ENCODE measurements around the gene CALY. TPM values are rescaled to one million over a fixed set of nuclear protein-coding genes. Genes with fewer than 3 reads are reported as not detected.

The CALY gene
- total RNA-seq, 1 experiment from 2014 or later: 1.9 TPM

DNA sequence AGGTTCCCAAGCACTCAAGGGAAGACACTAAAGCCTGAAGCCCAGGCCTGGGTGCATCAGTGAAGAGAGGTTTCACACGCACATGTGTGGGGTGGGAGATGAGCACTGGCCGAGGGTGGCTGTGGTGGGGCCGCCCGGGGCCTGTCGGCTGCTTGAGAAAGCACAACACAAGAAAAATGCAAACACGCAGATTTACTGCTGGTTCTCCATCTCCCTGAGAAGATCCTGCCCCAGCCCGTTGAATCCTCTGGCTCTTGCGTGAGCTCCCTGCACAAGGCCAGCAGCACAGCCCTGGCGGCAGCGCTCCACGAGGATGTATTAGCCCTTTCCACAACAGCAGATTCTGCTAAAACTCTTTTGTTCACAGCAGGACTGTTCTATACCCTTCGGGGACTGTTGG, 21.8 kb downstream of the CALY start:
- H3K9me3 ChIP-seq (ENCODE audit: control insufficient read depth, insufficient read depth, low read depth, low read length): no peaks in the 10 kb centered on the region
- in situ Hi-C loops (cut with HindIII; ENCODE audit: low pct_unique_long_range_greater_than_20kb, low sequenced_read_pairs): no loop called here
- H3K4me3 ChIP-seq (ENCODE audit: low read depth in 2 of 2, low read length in 2 of 2): no peak overlapping the region
- TF ChIP-seq TCF7L2 (IDR thresholded peaks at IDR 0.05; ENCODE audit: low read depth, low read length) (no peak), SIN3A (IDR thresholded peaks at IDR 0.05; ENCODE audit: borderline replicate concordance, insufficient read depth, low read depth, low read length) (no peak), POLR2AphosphoS5 (IDR thresholded peaks at IDR 0.05; ENCODE audit: low read depth, low read length) (no peak)
- TF ChIP-seq, protein P1, sequence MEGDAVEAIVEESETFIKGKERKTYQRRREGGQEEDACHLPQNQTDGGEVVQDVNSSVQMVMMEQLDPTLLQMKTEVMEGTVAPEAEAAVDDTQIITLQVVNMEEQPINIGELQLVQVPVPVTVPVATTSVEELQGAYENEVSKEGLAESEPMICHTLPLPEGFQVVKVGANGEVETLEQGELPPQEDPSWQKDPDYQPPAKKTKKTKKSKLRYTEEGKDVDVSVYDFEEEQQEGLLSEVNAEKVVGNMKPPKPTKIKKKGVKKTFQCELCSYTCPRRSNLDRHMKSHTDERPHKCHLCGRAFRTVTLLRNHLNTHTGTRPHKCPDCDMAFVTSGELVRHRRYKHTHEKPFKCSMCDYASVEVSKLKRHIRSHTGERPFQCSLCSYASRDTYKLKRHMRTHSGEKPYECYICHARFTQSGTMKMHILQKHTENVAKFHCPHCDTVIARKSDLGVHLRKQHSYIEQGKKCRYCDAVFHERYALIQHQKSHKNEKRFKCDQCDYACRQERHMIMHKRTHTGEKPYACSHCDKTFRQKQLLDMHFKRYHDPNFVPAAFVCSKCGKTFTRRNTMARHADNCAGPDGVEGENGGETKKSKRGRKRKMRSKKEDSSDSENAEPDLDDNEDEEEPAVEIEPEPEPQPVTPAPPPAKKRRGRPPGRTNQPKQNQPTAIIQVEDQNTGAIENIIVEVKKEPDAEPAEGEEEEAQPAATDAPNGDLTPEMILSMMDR (IDR thresholded peaks at IDR 0.05): no peak
- TF ChIP-seq, protein P2, sequence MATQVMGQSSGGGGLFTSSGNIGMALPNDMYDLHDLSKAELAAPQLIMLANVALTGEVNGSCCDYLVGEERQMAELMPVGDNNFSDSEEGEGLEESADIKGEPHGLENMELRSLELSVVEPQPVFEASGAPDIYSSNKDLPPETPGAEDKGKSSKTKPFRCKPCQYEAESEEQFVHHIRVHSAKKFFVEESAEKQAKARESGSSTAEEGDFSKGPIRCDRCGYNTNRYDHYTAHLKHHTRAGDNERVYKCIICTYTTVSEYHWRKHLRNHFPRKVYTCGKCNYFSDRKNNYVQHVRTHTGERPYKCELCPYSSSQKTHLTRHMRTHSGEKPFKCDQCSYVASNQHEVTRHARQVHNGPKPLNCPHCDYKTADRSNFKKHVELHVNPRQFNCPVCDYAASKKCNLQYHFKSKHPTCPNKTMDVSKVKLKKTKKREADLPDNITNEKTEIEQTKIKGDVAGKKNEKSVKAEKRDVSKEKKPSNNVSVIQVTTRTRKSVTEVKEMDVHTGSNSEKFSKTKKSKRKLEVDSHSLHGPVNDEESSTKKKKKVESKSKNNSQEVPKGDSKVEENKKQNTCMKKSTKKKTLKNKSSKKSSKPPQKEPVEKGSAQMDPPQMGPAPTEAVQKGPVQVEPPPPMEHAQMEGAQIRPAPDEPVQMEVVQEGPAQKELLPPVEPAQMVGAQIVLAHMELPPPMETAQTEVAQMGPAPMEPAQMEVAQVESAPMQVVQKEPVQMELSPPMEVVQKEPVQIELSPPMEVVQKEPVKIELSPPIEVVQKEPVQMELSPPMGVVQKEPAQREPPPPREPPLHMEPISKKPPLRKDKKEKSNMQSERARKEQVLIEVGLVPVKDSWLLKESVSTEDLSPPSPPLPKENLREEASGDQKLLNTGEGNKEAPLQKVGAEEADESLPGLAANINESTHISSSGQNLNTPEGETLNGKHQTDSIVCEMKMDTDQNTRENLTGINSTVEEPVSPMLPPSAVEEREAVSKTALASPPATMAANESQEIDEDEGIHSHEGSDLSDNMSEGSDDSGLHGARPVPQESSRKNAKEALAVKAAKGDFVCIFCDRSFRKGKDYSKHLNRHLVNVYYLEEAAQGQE (IDR thresholded peaks at IDR 0.05; ENCODE audit: insufficient read depth in 1 of 2, low read depth in 2 of 2, low read length in 1 of 2): no peak
- ATAC-seq (no peak), DNase-seq (ENCODE audit: low read depth, low spot score) (no peak)
- H3K36me3 ChIP-seq (ENCODE audit: control insufficient read depth, insufficient read depth, low read length): no peaks in the 10 kb centered on the region
- no peaks in the 10 kb centered on the region for H3K27me3 ChIP-seq (ENCODE audit: control insufficient read depth, insufficient read depth, low read length)
- intact Hi-C loops (cut with micrococcal nuclease; ENCODE audit: unreplicated experiment): no loop called here
- ChIA-PET CTCF (no interaction called here), POLR2A (no interaction called here)
- no TSS peak for BruUV-seq (replicated peaks)
- H3K4me1 ChIP-seq (ENCODE audit: control insufficient read depth, insufficient read depth, low read length): no peaks in the 10 kb centered on the region
- H3K27ac ChIP-seq (ENCODE audit: low read length): no peak overlapping the region

DNA sequence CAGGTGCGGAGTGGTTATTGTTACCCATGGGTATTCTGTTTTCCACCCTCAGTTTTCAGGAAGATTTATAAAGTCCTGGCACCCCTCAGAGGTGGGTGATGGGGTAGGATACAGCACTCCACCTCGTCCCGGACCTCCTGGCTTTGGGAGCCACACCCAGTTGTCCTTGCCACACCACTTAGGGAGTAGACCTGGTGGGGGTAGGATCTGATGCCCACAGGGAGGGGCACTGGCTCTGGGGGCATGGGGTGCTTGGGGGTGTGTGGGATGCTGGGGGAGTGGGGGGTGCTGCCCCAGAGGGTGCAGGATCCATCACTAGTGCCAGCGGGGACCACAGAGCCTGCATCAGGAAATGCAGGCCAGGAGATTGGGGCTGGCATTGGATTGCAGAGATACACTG, 23.5 kb downstream of the CALY start:
- no peak overlapping the region for H3K27ac ChIP-seq (ENCODE audit: low read length)
- H3K36me3 ChIP-seq (ENCODE audit: control insufficient read depth, insufficient read depth, low read length): peaks cover 1% of the 10 kb centered on the region; the same call in 1 of the 2 replicates
- in situ Hi-C loops (cut with HindIII; ENCODE audit: low pct_unique_long_range_greater_than_20kb, low sequenced_read_pairs): no loop called here
- no peak overlapping the region for H3K4me3 ChIP-seq (ENCODE audit: low read depth in 2 of 2, low read length in 2 of 2)
- peaks cover 4% of the 10 kb centered on the region; the same call in 1 of the 2 replicates for H3K4me1 ChIP-seq (ENCODE audit: control insufficient read depth, insufficient read depth, low read length)
- DNase-seq (ENCODE audit: low read depth, low spot score) (no peak), ATAC-seq (no peak)
- intact Hi-C loops (cut with micrococcal nuclease; ENCODE audit: unreplicated experiment): no loop called here
- TF ChIP-seq, protein P2 (IDR thresholded peaks at IDR 0.05; ENCODE audit: insufficient read depth in 1 of 2, low read depth in 2 of 2, low read length in 1 of 2): no peak
- no peak for TF ChIP-seq TCF7L2 (IDR thresholded peaks at IDR 0.05; ENCODE audit: low read depth, low read length)
- no peak for TF ChIP-seq POLR2AphosphoS5 (IDR thresholded peaks at IDR 0.05; ENCODE audit: low read depth, low read length)
- TF ChIP-seq, protein P1 (IDR thresholded peaks at IDR 0.05): no peak
- TF ChIP-seq SIN3A (IDR thresholded peaks at IDR 0.05; ENCODE audit: borderline replicate concordance, insufficient read depth, low read depth, low read length): no peak
- no peaks in the 10 kb centered on the region for H3K9me3 ChIP-seq (ENCODE audit: control insufficient read depth, insufficient read depth, low read depth, low read length)
- ChIA-PET POLR2A (no interaction called here), CTCF (no interaction called here)
- no peaks in the 10 kb centered on the region for H3K27me3 ChIP-seq (ENCODE audit: control insufficient read depth, insufficient read depth, low read length)
- BruUV-seq (replicated peaks): no TSS peak
